ENCODE results near the gene DHFR. TPM values are rescaled to one million over a fixed set of nuclear protein-coding genes. Genes with fewer than 3 reads are reported as not detected.

DHFR gene
- 18.2 and 18.6 TPM in 2 replicates for total RNA-seq

DNA sequence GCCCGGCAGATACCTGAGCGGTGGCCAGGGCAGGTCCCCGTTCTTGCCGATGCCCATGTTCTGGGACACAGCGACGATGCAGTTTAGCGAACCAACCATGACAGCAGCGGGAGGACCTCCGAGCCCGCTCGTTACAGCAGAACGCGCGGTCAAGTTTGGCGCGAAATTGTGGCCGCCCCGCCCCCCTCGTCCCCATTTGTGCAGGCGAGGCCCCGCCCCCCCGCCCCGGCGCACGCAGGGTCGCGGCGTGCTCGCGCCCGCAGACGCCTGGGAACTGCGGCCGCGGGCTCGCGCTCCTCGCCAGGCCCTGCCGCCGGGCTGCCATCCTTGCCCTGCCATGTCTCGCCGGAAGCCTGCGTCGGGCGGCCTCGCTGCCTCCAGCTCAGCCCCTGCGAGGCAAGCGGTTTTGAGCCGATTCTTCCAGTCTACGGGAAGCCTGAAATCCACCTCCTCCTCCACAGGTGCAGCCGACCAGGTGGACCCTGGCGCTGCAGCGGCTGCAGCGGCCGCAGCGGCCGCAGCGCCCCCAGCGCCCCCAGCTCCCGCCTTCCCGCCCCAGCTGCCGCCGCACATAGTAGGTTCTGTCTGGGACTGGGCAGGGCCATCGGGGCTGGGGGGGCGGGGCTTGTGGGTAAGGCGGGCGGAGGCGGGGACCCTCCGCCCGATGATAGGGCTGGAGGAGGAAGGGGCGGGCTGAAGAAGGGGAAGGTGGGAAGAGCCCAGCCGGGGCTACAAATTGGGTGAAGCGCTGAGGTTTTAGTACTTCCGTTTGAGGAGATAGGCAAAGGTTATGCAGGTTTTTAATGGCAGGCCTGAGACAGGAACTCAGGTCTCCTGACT lies at the start of gene DHFR, which contains the start of gene MSH3:
DHFR (minus strand) TSS at position 593 of the 840 bp plus-strand sequence; CDS start at position 99, 494 bp downstream.
MSH3 (plus strand) TSS at position 262 of the 840 bp plus-strand sequence; CDS start at position 338, 76 bp downstream.

Other genes starting within 250 kb of the DHFR start
- gene ZFYVE16, start 246.9 kb downstream of the DHFR start, total RNA-seq, result 11.9 and 17.8 TPM in 2 replicates
- 5.4 and 5.7 TPM in 2 replicates for gene FAM151B, start 166.9 kb downstream of the DHFR start, total RNA-seq
- gene ANKRD34B, start 84.7 kb downstream of the DHFR start, total RNA-seq, result not detected in 2 replicates
- gene MSH3, start 331 bp downstream of the DHFR start, total RNA-seq, result 9.6 and 13.6 TPM in 2 replicates

Measured in cardiac atrium fibroblast (primary cell).